Smooth muscle cell (in vitro differentiated cells): ENCODE measurements around the gene INPP5D. TPM values are rescaled to one million over a fixed set of nuclear protein-coding genes. Genes with fewer than 3 reads are reported as not detected.

Source experiments
- DNase-seq: peaks from one replicate; lab custom pipeline; 2025; ENCODE audit not compliant: unreplicated experiment; lab: John Stamatoyannopoulos, UW
- H2AFZ ChIP-seq: fragments of 200-600 bp; sonication (generic); 2 replicates; pipeline ENCODE4 v1.6.0; 2016; ENCODE audit warnings: antibody characterized with exemption, low read depth, mild to moderate bottlenecking
- H3F3A ChIP-seq: fragments of 200-600 bp; sonication (generic); 2 replicates; pipeline ENCODE4 v1.6.0; 2017; ENCODE audit warnings: antibody characterized with exemption, low read depth
- H3K27ac ChIP-seq: fragments of 200-600 bp; sonication (generic); 2 replicates; pipeline ENCODE4 v1.5.1; 2016; ENCODE audit warnings: low read depth, mild to moderate bottlenecking
- H3K27me3 ChIP-seq: fragments of 200-600 bp; sonication (generic); 2 replicates; pipeline ENCODE4 v1.6.1; 2016; ENCODE audit warnings: low read depth, mild to moderate bottlenecking
- H3K36me3 ChIP-seq: fragments of 200-600 bp; sonication (generic); 2 replicates; pipeline ENCODE4 v1.5.1; 2016; ENCODE audit warnings: low read depth
- H3K4me1 ChIP-seq: fragments of 200-600 bp; sonication (generic); 2 replicates; pipeline ENCODE4 v1.5.1; 2016; ENCODE audit warnings: low read depth
- H3K4me2 ChIP-seq: fragments of 200-600 bp; sonication (generic); 2 replicates; pipeline ENCODE4 v1.6.0; 2016; ENCODE audit warnings: mild to moderate bottlenecking
- H3K4me3 ChIP-seq: fragments of 200-600 bp; sonication (generic); 2 replicates; pipeline ENCODE4 v1.5.1; 2016; ENCODE audit warnings: mild to moderate bottlenecking
- H3K79me2 ChIP-seq: fragments of 200-600 bp; sonication (generic); 2 replicates; pipeline ENCODE4 v1.6.0; 2016; ENCODE audit warnings: low read depth, mild to moderate bottlenecking
- H3K9ac ChIP-seq: fragments of 200-600 bp; sonication (generic); 2 replicates; pipeline ENCODE4 v1.6.0; 2016; ENCODE audit warnings: low read depth
- H3K9me3 ChIP-seq: fragments of 200-600 bp; sonication (generic); replicated peaks from 2 replicates; pipeline ENCODE4 v1.5.1; 2016; ENCODE audit warnings: low read depth
- H4K20me1 ChIP-seq: fragments of 200-600 bp; sonication (generic); 2 replicates; pipeline ENCODE4 v1.6.0; 2016; ENCODE audit warnings: low read depth
- CTCF ChIP-seq: fragments of 200-600 bp; sonication (generic); IDR thresholded peaks from 2 replicates; pipeline ENCODE4 v1.5.1; 2017; ENCODE audit warnings: borderline replicate concordance, mild to moderate bottlenecking, antibody characterized with exemption; ENCODE audit not compliant: insufficient read depth, poor library complexity, severe bottlenecking
- WGBS: methylation state at CpG from one replicate; pipeline ENCODE4 v1.1.7; 2016; ENCODE audit warnings: low lambda C conversion rate; 5-methylcytosine and 5-hydroxymethylcytosine counted together
- polyA plus RNA-seq: library from polyadenylated mRNA; unstranded; fragments of >200 nt; fragmentation: Nextera tagmentation; extraction: Ambion mirVana; gene quantifications from 2 replicates; pipeline ENCODE4 v1.2.1, GENCODE V29; 2016
- total RNA-seq: library from RNA; depleted of rRNA; stranded (reverse); fragments of >200 nt; gene quantifications from 2 replicates; pipeline ENCODE4 v1.2.3, GENCODE V29; 2014

The INPP5D gene
- total and polyA plus RNA-seq, 2 experiments from 2014 or later: 5.6 to 17.8 TPM

GRCh38 chr2:233107011-233107410 is 46.9 kb downstream of the INPP5D start:
- no peaks in the 10 kb centered on the region for H3K79me2 ChIP-seq
- no peaks in the 10 kb centered on the region for H3K9me3 ChIP-seq
- no peaks in the 10 kb centered on the region for H3K36me3 ChIP-seq
- no peak overlapping the region for H3K9ac ChIP-seq
- H3F3A ChIP-seq: no peaks in the 10 kb centered on the region
- H3K27ac ChIP-seq: no peak overlapping the region
- H3K4me3 ChIP-seq: no peak overlapping the region
- DNase-seq: no peak
- H3K4me1 ChIP-seq: no peaks in the 10 kb centered on the region
- H2AFZ ChIP-seq: no peak overlapping the region
- no peaks in the 10 kb centered on the region for H3K27me3 ChIP-seq
- TF ChIP-seq CTCF: no peak
- no peak overlapping the region for H3K4me2 ChIP-seq
- H4K20me1 ChIP-seq: no peaks in the 10 kb centered on the region
- 91% methylated on average over 1 of the region's 1 CpG for WGBS

GRCh38 chr2:233107831-233108300 is 47.7 kb downstream of the INPP5D start:
- Histone ChIP-seq H3K27ac (no peak overlapping the region), H3K4me2 (no peak overlapping the region), H3K9ac (no peak overlapping the region), H3K36me3 (no peaks in the 10 kb centered on the region), H3K27me3 (no peaks in the 10 kb centered on the region), H2AFZ (no peak overlapping the region), H3K4me1 (no peaks in the 10 kb centered on the region), H3K4me3 (no peak overlapping the region), H3K9me3 (no peaks in the 10 kb centered on the region), H4K20me1 (no peaks in the 10 kb centered on the region), H3F3A (no peaks in the 10 kb centered on the region), H3K79me2 (no peaks in the 10 kb centered on the region)
- 91% methylated on average over 12 of the region's 12 CpGs for WGBS
- TF ChIP-seq CTCF: no peak
- DNase-seq: no peak

GRCh38 chr2:233108611-233109490 is 48.7 kb downstream of the INPP5D start:
- Histone ChIP-seq H3K4me3 (no peak overlapping the region), H3K36me3 (no peaks in the 10 kb centered on the region)
- 85% methylated on average over 10 of the region's 10 CpGs for WGBS

More at GRCh38 chr2:233108611-233109490, 48.7 kb downstream of the INPP5D start:
- DNase-seq: no peak
- H3K9me3 ChIP-seq: no peaks in the 10 kb centered on the region
- no peaks in the 10 kb centered on the region for H4K20me1 ChIP-seq
- H2AFZ ChIP-seq: no peak overlapping the region
- no peak for TF ChIP-seq CTCF
- no peaks in the 10 kb centered on the region for H3K4me1 ChIP-seq
- no peak overlapping the region for H3K9ac ChIP-seq
- H3K4me2 ChIP-seq: no peak overlapping the region
- H3F3A ChIP-seq: no peaks in the 10 kb centered on the region
- H3K79me2 ChIP-seq: no peaks in the 10 kb centered on the region
- no peaks in the 10 kb centered on the region for H3K27me3 ChIP-seq
- H3K27ac ChIP-seq: no peak overlapping the region
